ENCODE data around the gene FDPS.
A peak's percentile ranks its signal among the peaks of the same experiment; 100 is the strongest.

FDPS gene

GRCh38 chr1:155308493-155309422 lies at the start of gene FDPS:
Gene FDPS, plus strand, starts transcription at chr1:155308866. Its CDS starts 924 bp downstream, at chr1:155309790.
- peak; percentile 99 for DNase-seq (ENCODE audit: low spot score)
- TF ChIP-seq CTCF (IDR thresholded peaks at IDR 0.05), result no peak
- H3K27ac ChIP-seq, result peak within 1 kb of the TSS; percentile 78 to 88

GRCh38 chr1:155260276-155260675 lies 48.4 kb upstream of the FDPS start:
- Histone ChIP-seq H3K4me3 (no peak overlapping the region), H3K27ac (no peak overlapping the region)
- TF ChIP-seq CTCF (IDR thresholded peaks at IDR 0.05), result no peak
- DNase-seq (ENCODE audit: low spot score), result no peak

More at GRCh38 chr1:155308493-155309422, at the start of gene FDPS:
- peak within 1 kb of the TSS; percentile 82 for H3K4me3 ChIP-seq

GRCh38 chr1:155261493-155261851 lies 47.2 kb upstream of the FDPS start:
- no peak for TF ChIP-seq CTCF (IDR thresholded peaks at IDR 0.05)
- Histone ChIP-seq H3K4me3 (peak overlapping the region; percentile 92), H3K27ac (peak overlapping the region; percentile 69 to 93)
- no peak for DNase-seq (ENCODE audit: low spot score)

GRCh38 chr1:155261852-155262673 lies 46.6 kb upstream of the FDPS start, which contains the start of gene SCAMP3:
Gene SCAMP3, minus strand, starts transcription at chr1:155262360. Its CDS starts 209 bp downstream, at chr1:155262151.
- peak within 1 kb of the TSS; percentile 92 for H3K4me3 ChIP-seq
- TF ChIP-seq CTCF (IDR thresholded peaks at IDR 0.05), result no peak
- DNase-seq (ENCODE audit: low spot score), result peak; percentile 98
- peak within 1 kb of the TSS; percentile 69 to 93 for H3K27ac ChIP-seq

- Histone ChIP-seq H3K4me3 (no peak overlapping the region), H3K27ac (peak overlapping the region in 1 of 2 donors; percentile 93)
- TF ChIP-seq CTCF (IDR thresholded peaks at IDR 0.05), result no peak
- no peak for DNase-seq (ENCODE audit: low spot score)
These were observed 45.6 kb upstream of the FDPS start for GRCh38 chr1:155263067-155263466.

GRCh38 chr1:155266553-155266952 lies 42.1 kb upstream of the FDPS start:
- no peak overlapping the region for H3K27ac ChIP-seq
- no peak overlapping the region for H3K4me3 ChIP-seq
- no peak for DNase-seq (ENCODE audit: low spot score)
- TF ChIP-seq CTCF (IDR thresholded peaks at IDR 0.05), result no peak

All from coronary artery (tissue), 2 donors.